ENCODE measurements around the gene ALOXE3.

Gene ALOXE3

DNA sequence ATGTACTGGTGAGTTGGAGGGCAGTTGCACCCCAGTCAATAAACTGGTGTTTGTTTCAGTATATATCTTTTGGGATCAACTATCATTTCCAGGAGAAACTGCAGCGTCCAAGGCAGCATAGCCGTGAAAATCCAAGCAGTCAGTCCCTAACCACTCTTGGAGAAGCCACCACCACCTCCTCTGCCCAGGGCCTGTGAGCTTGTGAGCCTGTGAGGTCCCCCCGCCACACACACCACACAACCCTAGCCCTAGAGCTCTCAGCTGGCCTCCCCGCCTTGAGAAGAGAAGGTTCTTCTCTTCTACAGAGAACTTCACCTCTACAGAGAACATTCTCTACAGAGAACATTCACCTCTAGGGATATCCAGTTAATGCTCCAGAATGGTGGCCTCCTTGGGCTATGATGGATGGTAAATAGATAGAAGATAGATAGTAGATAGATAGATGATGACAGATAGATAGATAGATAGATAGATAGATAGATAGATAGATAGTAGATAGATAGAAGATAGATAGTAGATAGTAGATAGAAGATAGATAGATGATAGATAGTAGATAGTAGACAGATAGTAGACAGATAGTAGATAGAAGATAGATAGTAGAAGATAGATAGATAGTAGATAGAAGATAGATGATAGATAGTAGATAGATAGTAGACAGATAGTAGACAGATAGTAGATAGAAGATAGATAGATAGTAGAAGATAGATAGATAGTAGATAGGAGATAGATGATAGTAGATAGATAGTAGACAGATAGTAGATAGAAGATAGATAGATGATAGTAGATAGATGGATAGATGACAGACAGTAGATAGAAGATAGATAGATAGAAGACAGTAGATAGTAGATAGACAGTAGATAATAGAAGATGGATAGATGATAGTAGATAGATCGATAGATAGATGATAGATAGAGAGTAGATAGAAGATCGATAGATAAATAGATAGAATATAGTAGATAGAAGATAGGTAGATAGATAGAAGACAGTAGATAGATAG lies 65.8 kb downstream of the ALOXE3 start:
- no peak for DNase-seq (ENCODE audit: low read depth in 2 of 2)

GRCh38 chr17:8051831-8052230 lies 66.5 kb downstream of the ALOXE3 start:
- DNase-seq (ENCODE audit: low read depth in 2 of 2) = no peak

DNA sequence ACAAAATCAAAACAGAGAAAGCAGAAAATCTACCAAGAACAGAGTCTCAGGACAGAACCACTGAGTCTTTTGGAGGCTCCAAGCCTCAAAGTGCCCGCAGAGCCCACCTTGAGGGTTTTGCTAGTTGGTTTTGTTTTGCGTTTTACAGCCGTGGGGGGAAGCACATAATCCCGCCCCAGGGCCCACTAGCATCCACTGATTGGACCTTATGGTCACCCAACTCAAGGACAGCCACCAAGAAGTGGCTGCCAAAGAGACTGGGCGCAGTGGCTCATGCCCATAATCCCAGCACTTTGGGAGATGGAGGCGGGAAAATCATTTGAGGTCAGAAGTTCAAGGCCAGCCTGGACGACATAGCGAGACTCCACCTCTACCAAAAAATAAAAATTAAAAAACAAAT lies 69.6 kb downstream of the ALOXE3 start:
- DNase-seq (ENCODE audit: low read depth in 2 of 2) = no peak

DNA sequence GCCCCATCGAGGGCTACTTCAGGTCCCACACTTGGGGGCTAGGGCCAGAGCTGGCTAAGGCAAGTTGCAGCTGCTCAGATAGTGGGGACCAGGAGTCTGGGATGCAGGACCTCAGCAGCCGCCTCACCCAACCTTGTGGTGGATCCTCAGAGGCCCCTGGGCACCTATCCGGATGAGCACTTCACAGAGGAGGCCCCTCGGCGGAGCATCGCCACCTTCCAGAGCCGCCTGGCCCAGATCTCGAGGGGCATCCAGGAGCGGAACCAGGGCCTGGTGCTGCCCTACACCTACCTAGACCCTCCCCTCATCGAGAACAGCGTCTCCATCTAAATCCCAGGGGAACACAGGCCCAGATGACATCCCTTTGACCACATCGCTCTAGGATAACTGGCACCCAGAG lies 70.1 kb downstream of the ALOXE3 start:
- no peak for DNase-seq (ENCODE audit: low read depth in 2 of 2)

- DNase-seq (ENCODE audit: low read depth in 2 of 2) = no peak
Measured at GRCh38 chr17:8047769-8048110, 70.6 kb downstream of the ALOXE3 start.

- DNase-seq (ENCODE audit: low read depth in 2 of 2) = no peak
Measured at GRCh38 chr17:8046929-8047768, 71.2 kb downstream of the ALOXE3 start.

- DNase-seq (ENCODE audit: low read depth in 2 of 2) = no peak
Measured at GRCh38 chr17:8046306-8046928, 71.9 kb downstream of the ALOXE3 start.

All from fibroblast of skin of left quadriceps (primary cell).